ENCODE data around the gene CCDC38.
A peak's percentile ranks its signal among the peaks of the same experiment; 100 is the strongest.

CCDC38 gene

GRCh38 chr12:95830335-95831089, 111.9 kb downstream of the CCDC38 start:
- no peak for DNase-seq

- DNase-seq, result no peak
Measured at GRCh38 chr12:95829395-95829794, 113.0 kb downstream of the CCDC38 start.

GRCh38 chr12:95820096-95820703, 122.2 kb downstream of the CCDC38 start:
- DNase-seq, result peak in 1 of 2 experiments; percentile 5
